Measurements from ENCODE around the gene UBQLN4.

The UBQLN4 gene

GRCh38 chr1:156014829-156015228 lies 38.8 kb downstream of the UBQLN4 start:
- no peak for DNase-seq (ENCODE audit: low spot score)

GRCh38 chr1:156012051-156012817 lies 41.4 kb downstream of the UBQLN4 start:
- DNase-seq (ENCODE audit: low spot score) = no peak

GRCh38 chr1:156009404-156009803 lies 44.2 kb downstream of the UBQLN4 start:
- DNase-seq (ENCODE audit: low spot score) = no peak

GRCh38 chr1:156006666-156007376 lies 46.8 kb downstream of the UBQLN4 start:
- no peak for DNase-seq (ENCODE audit: low spot score)

GRCh38 chr1:156004843-156005584 lies 48.6 kb downstream of the UBQLN4 start:
- DNase-seq (ENCODE audit: low spot score) = no peak

- DNase-seq (ENCODE audit: low spot score) = no peak
Observed at GRCh38 chr1:156003923-156004188, 49.7 kb downstream of the UBQLN4 start.

- DNase-seq (ENCODE audit: low spot score) = no peak
Observed at GRCh38 chr1:156002188-156002911, 51.2 kb downstream of the UBQLN4 start.

- DNase-seq (ENCODE audit: low spot score) = no peak
Observed at GRCh38 chr1:156001662-156002171, 51.9 kb downstream of the UBQLN4 start.

- DNase-seq (ENCODE audit: low spot score) = no peak
Observed at GRCh38 chr1:156001021-156001661, 52.5 kb downstream of the UBQLN4 start.

GRCh38 chr1:155999964-156000363 lies 53.6 kb downstream of the UBQLN4 start:
- no peak for DNase-seq (ENCODE audit: low spot score)

GRCh38 chr1:155996166-155996565 lies 57.4 kb downstream of the UBQLN4 start:
- DNase-seq (ENCODE audit: low spot score) = no peak

- no peak for DNase-seq (ENCODE audit: low spot score)
Observed at GRCh38 chr1:155993595-155993994, 60.0 kb downstream of the UBQLN4 start.

GRCh38 chr1:155990005-155990739 lies 63.4 kb downstream of the UBQLN4 start:
- no peak for DNase-seq (ENCODE audit: low spot score)

GRCh38 chr1:155989242-155990004 lies 64.2 kb downstream of the UBQLN4 start:
- peak; percentile 74 for DNase-seq (ENCODE audit: low spot score)
